Stimulated activated memory B cell treated with anti-CD40 and anti-IgM and Interleukin-4, amounts not matched to agents 10 μg/mL and 1 μg/mL and 100 μg/mL, for 72 hours (primary cell): ENCODE data around the gene FGFBP1.

ENCODE experiments used
- ATAC-seq: fragments of 150-1000 bp; cut with Tn5 transposase; 2 replicates; pipeline ENCODE4 v1.10.0; 2021
- H3K27ac Mint-ChIP-seq: one replicate; pipeline ENCODE4 v1.8.0; 2022; ENCODE audit warnings: mild to moderate bottlenecking, mixed read lengths
- H3K27me3 Mint-ChIP-seq: one replicate; pipeline ENCODE4 v1.8.0; 2022; ENCODE audit warnings: mixed read lengths
- H3K36me3 Mint-ChIP-seq: one replicate; pipeline ENCODE4 v1.8.0; 2022; ENCODE audit warnings: mixed read lengths
- H3K4me1 Mint-ChIP-seq: one replicate; pipeline ENCODE4 v1.8.0; 2022; ENCODE audit warnings: mixed read lengths
- H3K4me3 Mint-ChIP-seq: one replicate; pipeline ENCODE4 v1.8.0; 2022; ENCODE audit warnings: mild to moderate bottlenecking, moderate library complexity, mixed read lengths
- H3K9me3 Mint-ChIP-seq: one replicate; pipeline ENCODE4 v1.8.0; 2022; ENCODE audit warnings: mixed read lengths

FGFBP1 gene

DNA sequence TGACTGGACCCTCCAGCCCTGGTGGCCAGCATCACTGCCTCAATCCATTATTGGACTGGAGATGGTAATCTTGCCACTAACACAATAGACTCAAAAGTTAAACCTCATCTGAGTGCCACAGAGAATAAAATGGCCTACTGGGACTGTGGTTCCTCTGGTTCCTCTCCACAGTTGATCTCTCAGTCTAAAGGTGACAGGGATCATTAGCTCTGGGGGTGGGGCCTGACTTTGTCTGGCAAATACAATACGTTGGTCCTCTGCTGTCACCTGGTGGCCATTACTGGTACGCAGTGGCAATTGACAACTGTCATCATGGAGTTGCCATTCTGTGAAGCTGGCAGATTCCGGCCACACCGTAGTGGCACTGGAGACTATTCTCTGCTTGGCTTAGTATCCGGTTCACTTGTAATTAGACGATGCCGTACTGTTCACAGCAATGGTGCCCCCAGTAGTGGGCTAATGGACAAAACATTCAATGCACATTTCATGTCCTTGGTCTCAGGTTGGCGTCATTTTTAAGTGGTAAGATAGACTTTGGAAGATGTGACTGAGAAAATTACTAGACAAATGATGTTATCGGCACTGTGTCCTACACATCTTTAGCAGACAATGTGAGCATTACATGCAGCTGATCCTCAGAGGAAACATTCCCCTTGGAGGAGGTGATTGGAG, 17.8 kb upstream of the FGFBP1 start:
- H3K27ac Mint-ChIP-seq = no peak overlapping the region
- peaks cover 7% of the 10 kb centered on the region for H3K36me3 Mint-ChIP-seq
- peak; percentile 90 for ATAC-seq
- H3K4me3 Mint-ChIP-seq = no peak overlapping the region
- H3K27me3 Mint-ChIP-seq = peaks cover 12% of the 10 kb centered on the region
- peaks cover 6% of the 10 kb centered on the region for H3K9me3 Mint-ChIP-seq
- H3K4me1 Mint-ChIP-seq = peaks cover 14% of the 10 kb centered on the region

DNA sequence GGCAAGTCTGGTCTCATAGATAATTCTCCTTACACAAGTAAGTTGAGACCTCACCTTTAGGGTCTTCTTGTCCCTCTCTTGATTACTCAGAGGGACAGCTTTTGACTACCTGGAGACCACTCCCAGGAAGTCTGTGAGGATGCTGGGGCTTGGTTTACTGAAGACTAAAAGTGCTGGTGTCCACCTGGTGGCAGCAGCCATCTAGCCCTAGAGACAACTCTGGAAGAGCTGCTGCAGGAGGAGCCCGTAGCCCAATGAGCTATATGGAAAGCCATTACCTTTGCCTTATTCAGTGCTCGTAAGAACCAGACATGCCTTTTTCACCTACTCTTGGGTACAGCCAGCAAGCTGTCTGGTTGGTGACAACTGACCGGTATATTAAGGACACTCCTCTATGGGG, 17.1 kb upstream of the FGFBP1 start:
- H3K27ac Mint-ChIP-seq = no peak overlapping the region
- H3K4me1 Mint-ChIP-seq = peaks cover 14% of the 10 kb centered on the region
- no peak for ATAC-seq

DNA sequence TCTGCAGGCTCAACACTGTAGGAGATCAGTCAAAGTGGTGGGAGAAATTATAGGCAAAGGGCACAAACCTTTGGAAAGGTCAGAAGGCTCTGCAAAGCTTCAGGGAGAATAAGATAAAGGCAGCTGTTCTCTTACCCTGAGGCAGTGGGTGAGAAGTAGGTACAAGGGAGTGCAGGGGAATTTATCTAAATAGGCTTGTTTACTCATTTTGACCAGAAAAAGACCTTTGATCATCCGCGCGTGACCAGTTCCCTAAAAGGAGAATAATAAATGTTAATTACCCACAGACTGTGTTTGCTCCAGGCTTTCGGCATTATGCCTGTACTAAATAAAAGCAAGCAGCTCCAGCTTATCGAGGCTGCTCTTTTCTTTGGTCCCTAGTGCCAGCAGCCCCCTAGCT, 15.1 kb upstream of the FGFBP1 start:
- peaks cover 7% of the 10 kb centered on the region for H3K36me3 Mint-ChIP-seq
- H3K4me1 Mint-ChIP-seq = peaks cover 14% of the 10 kb centered on the region
- H3K4me3 Mint-ChIP-seq = no peak overlapping the region
- no peak for ATAC-seq
- H3K27me3 Mint-ChIP-seq = no peaks in the 10 kb centered on the region
- no peak overlapping the region for H3K27ac Mint-ChIP-seq
- peaks cover 6% of the 10 kb centered on the region for H3K9me3 Mint-ChIP-seq

More for the DNA sequence above, 17.1 kb upstream of the FGFBP1 start:
- Mint-ChIP-seq H3K9me3 (peaks cover 6% of the 10 kb centered on the region), H3K36me3 (peaks cover 7% of the 10 kb centered on the region), H3K4me3 (no peak overlapping the region), H3K27me3 (peaks cover 8% of the 10 kb centered on the region)

DNA sequence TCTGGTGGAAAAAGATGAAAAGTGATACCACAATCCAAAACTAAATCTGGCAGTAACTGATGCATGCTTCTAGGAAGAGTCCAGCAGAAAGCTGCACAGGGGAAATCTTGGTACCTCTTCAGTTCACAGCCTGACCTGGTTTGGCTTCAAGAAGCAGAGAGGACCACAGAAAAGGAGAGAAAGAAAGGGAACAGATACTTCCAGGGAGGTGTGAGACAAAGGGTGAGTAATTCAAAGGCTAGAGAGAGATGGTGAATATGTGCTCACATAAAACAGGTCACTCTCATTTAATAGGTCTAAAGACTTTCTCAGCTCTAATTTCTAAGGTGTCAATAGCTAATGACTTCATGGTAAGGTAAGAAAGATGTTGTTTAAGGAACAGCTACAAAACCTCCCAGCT, 13.2 kb upstream of the FGFBP1 start:
- Mint-ChIP-seq H3K9me3 (peaks cover 6% of the 10 kb centered on the region), H3K4me3 (no peak overlapping the region), H3K4me1 (peaks cover 14% of the 10 kb centered on the region), H3K27ac (no peak overlapping the region), H3K27me3 (no peaks in the 10 kb centered on the region), H3K36me3 (peaks cover 7% of the 10 kb centered on the region)
- ATAC-seq = peak; percentile 40

DNA sequence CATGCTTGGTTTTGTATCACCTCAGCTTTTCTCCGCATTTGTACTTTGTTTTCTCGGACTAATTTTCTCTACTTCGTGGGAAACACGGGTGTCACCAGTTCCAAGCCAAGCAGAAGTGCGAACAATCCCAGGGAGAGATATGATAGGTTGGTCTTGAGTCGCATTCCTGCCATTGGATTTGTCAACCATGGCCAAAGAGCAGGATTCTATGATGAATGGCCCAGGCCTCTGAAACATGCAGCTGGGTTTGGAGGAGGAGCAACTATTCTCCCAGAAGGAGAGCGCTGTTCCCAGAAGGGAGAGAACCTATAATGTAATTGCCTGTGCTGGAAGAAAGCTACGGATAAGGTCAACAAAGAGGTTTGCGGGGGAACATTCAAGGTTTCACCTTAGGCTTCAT, 10.3 kb upstream of the FGFBP1 start:
- no peaks in the 10 kb centered on the region for H3K9me3 Mint-ChIP-seq
- no peaks in the 10 kb centered on the region for H3K36me3 Mint-ChIP-seq
- H3K27me3 Mint-ChIP-seq = no peaks in the 10 kb centered on the region
- H3K4me1 Mint-ChIP-seq = peaks cover 5% of the 10 kb centered on the region
- H3K27ac Mint-ChIP-seq = no peak overlapping the region
- ATAC-seq = no peak
- no peak overlapping the region for H3K4me3 Mint-ChIP-seq

DNA sequence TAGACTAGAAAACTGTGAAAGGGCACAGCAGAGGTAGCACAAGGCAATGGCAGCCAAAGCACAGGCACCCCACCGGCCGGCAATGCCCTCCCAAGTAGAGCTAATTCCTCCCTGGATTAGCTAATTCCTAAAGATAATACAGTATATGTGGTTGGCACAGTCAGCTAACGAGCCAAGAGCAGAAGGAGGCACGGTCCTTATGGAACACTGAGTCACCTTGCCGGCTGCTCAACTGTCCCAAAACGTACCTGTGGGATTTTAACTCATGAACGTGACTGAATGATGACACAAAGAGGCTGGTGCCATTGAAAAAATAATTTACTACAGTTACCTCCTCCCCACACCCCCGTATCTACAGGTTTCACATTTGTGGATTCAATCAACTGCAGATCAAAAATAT, 9.1 kb upstream of the FGFBP1 start:
- Mint-ChIP-seq H3K27me3 (no peaks in the 10 kb centered on the region), H3K27ac (no peak overlapping the region), H3K9me3 (no peaks in the 10 kb centered on the region), H3K4me3 (no peak overlapping the region), H3K4me1 (peaks cover 5% of the 10 kb centered on the region), H3K36me3 (no peaks in the 10 kb centered on the region)
- no peak for ATAC-seq

DNA sequence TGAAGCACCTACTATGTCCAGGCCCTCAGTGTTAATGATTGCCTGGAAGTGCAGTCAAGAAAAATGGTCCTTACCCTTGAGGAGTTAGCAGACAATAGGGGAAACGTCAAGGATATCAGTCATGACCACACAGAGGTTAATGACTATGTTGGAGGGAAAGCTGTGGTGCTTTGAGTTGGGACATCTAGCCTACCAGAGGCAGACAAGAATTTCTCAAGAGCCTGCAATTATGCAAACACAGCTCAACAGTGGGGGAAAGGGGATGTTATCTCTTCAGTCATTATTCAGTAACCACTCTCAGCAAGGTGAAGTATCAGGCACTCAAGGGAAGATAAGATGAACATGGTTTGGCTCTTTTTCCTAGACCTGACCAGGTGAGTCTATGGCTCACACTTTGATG, 7.0 kb upstream of the FGFBP1 start:
- no peak for ATAC-seq
- Mint-ChIP-seq H3K9me3 (no peaks in the 10 kb centered on the region), H3K4me1 (no peaks in the 10 kb centered on the region), H3K27me3 (peaks cover 6% of the 10 kb centered on the region), H3K4me3 (no peak overlapping the region), H3K36me3 (no peaks in the 10 kb centered on the region), H3K27ac (no peak overlapping the region)

DNA sequence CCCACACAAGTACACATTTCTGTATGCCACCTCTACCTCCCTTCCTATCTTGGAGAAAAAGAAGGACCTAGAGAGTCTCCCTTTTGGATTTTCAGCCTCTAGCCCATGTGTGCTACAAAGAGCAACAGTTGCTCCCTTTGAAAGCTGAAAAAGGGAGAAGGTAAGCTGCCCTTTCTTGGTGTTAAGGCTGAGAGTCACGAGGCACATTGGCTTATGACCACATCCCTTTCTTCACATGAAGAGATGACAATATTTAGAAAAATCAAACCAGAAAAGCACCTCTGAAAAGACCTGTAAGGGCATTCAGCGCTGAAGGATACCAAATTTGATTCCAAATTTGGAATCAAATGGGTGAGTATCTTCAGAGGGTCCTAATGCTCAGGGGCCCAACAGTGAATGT, 6.4 kb upstream of the FGFBP1 start:
- Mint-ChIP-seq H3K9me3 (no peaks in the 10 kb centered on the region), H3K36me3 (no peaks in the 10 kb centered on the region), H3K4me3 (no peak overlapping the region), H3K27me3 (peaks cover 12% of the 10 kb centered on the region), H3K27ac (no peak overlapping the region), H3K4me1 (no peaks in the 10 kb centered on the region)
- ATAC-seq = no peak

DNA sequence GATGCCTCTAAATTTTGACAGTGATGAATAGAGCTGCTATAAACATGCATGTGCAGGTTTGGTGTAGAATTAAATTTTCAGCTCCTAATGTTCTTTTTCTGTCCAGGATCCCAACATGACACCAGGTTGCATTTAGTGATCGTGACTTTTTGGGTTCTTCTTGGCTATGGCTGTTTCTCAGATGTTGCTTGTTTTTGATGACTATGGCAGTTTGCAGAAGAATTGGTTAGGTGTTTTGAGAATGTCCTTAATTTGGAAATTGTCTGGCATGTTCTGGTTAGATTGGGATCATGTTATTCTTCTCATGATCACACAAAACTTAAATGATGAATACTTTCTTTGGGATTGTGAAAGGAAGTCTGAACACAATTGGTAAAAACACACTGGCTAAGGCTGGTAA, 3.7 kb upstream of the FGFBP1 start:
- Mint-ChIP-seq H3K4me3 (no peak overlapping the region), H3K9me3 (no peaks in the 10 kb centered on the region), H3K27ac (no peak overlapping the region), H3K36me3 (no peaks in the 10 kb centered on the region), H3K27me3 (peaks cover 23% of the 10 kb centered on the region), H3K4me1 (no peaks in the 10 kb centered on the region)
- ATAC-seq = no peak

DNA sequence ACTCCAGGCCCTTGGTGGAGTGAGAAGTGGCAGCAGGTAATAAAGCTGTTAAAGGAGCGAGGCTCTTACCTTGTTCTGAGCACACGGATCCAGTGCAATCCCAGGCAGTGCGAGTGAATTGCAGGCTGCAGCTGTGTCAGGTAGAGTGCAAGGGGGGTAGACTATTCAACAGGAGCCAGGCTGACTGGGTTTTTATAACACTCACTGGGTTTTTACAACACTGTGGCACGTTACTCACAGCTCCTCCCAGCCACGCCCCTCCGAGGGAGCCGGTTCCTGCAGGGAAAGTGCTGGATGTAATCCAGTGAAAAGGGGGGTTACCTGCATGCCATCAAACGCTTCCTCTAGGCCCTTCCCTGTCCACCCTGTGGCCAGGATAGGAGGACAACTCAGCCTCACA, 358 bp downstream of the FGFBP1 start:
- no peak overlapping the region for H3K27ac Mint-ChIP-seq
- H3K9me3 Mint-ChIP-seq = no peaks in the 10 kb centered on the region
- no peaks in the 10 kb centered on the region for H3K4me1 Mint-ChIP-seq
- no peak overlapping the region for H3K4me3 Mint-ChIP-seq
- ATAC-seq = no peak
- H3K27me3 Mint-ChIP-seq = peaks cover 34% of the 10 kb centered on the region
- no peaks in the 10 kb centered on the region for H3K36me3 Mint-ChIP-seq

DNA sequence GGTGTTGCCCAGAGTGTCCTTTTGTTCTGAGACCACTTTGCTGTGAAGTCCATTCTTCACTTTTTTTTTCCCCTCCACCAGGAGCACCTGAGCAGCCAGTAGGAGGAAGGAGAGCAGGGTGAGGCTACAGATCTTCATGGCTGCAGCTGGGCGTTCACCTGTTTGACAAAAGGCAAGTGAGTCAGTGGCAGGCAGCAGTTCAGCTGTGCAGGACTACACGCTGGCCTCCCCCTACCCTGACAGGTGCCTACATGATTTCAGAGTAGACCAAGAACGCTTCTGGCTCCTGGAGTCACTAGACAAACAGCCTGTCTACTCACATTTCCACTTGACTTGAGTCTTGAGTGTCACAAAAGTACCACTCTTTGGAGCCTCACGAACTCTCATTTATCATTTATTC, 2.0 kb downstream of the FGFBP1 start:
- H3K4me3 Mint-ChIP-seq = no peak overlapping the region
- H3K27ac Mint-ChIP-seq = no peak overlapping the region
- H3K27me3 Mint-ChIP-seq = peaks cover 45% of the 10 kb centered on the region
- H3K36me3 Mint-ChIP-seq = no peaks in the 10 kb centered on the region
- no peaks in the 10 kb centered on the region for H3K9me3 Mint-ChIP-seq
- no peak for ATAC-seq
- peaks cover 15% of the 10 kb centered on the region for H3K4me1 Mint-ChIP-seq

DNA sequence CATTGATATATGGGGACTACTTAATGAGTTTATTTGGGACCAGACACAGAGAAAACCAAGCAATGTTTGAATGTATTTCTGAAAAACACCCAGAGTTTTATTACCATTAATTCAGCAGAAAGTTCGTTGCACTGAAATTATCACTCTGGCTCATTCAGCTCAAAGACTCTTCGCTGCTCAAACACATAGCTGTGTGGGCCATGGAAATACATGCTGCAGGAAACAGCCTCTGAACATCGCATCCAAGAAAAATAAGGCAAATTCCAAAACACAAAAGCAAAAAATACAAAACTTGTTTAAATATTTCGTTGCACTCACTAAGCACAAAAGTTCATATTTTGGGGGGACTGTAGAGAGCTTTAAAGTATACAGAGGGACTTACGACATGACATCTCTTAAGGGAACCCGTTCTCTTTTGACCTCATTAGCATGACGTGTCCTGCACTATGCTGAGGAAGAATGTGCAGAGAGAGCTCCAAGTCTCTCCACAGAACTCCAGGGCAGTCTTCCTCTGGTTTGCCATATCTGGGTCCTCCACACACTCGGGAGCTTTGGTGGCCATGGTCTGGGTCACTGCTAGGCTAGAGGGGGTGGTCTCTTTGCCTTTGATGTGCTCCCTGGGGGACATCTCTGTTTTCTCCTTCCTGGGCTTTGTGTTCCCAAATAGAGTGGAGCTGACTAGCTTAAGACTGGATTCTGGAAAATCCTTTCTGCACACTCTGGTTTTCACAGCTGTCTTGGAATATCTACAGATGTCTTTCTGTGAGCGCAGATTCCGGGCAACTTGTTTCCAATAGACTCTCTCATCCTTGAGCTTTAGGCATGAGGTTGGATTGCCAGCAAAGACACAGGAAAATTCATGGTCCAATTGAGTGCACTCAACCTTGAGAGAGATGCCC, 2.8 kb downstream of the FGFBP1 start:
- H3K27ac Mint-ChIP-seq = no peak overlapping the region
- ATAC-seq = no peak
- no peaks in the 10 kb centered on the region for H3K9me3 Mint-ChIP-seq
- peaks cover 49% of the 10 kb centered on the region for H3K27me3 Mint-ChIP-seq
- H3K4me1 Mint-ChIP-seq = peaks cover 19% of the 10 kb centered on the region
- H3K36me3 Mint-ChIP-seq = no peaks in the 10 kb centered on the region
- no peak overlapping the region for H3K4me3 Mint-ChIP-seq

DNA sequence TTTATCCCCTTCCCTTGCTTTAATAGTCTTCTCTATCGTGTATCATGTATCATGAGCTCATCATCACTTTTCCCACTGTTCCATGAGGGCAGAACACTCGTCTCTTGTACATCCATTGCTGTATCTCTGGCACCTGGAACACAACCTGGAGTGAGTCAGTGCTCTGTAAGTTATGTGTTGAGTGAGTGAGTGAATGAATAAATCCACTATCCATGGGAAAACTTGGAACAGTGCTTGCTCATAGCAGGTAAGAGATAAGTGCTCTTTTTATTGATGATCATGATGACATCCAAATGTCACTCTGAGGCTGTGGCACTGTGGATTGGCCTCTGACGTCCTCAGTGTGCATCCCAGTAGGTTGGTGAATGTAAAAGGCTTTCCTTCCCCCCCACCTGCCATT, 4.3 kb downstream of the FGFBP1 start:
- Mint-ChIP-seq H3K36me3 (no peaks in the 10 kb centered on the region), H3K9me3 (no peaks in the 10 kb centered on the region), H3K4me1 (peaks cover 26% of the 10 kb centered on the region)

DNA sequence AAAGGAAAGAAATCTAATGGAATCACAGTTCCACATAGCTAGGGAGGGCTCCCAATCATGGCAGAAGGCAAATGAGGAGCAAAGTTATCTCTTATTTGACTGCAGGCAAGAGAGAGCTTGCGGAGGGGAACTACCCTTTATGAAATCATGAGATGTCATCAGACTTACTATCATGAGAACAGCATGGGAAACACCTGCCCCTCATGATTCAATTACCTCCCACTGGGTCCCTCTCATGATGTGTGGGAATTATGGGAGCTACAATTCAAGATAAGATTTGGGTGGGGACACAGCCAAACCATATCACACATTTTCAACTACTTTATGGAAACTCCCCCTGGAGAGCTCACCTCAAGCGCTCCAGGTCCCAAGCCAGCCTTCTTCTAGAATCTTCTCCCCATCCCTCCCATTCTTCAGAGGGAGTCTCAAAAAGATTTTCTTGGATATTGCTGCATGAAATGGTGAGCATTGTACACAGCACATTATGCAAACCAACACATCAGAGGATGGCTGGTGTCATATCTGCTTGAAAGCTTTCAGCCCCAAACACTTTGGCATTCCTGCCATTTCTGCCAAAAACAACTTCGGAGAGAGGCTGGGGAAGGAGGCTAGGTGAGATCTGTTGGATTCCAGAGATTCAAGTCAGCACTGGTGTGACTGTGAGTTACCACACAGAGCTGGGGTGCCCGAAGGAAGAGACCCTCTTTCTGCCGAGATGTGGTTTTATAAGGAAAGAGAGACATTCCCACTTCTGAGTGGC, 6.9 kb downstream of the FGFBP1 start:
- peaks cover 44% of the 10 kb centered on the region for H3K27me3 Mint-ChIP-seq
- H3K36me3 Mint-ChIP-seq = no peaks in the 10 kb centered on the region
- H3K4me3 Mint-ChIP-seq = no peak overlapping the region
- peaks cover 26% of the 10 kb centered on the region for H3K4me1 Mint-ChIP-seq
- ATAC-seq = no peak
- no peak overlapping the region for H3K27ac Mint-ChIP-seq
- no peaks in the 10 kb centered on the region for H3K9me3 Mint-ChIP-seq

More for the DNA sequence above, 4.3 kb downstream of the FGFBP1 start:
- H3K27ac Mint-ChIP-seq = no peak overlapping the region
- peaks cover 46% of the 10 kb centered on the region for H3K27me3 Mint-ChIP-seq
- ATAC-seq = no peak
- H3K4me3 Mint-ChIP-seq = no peak overlapping the region

DNA sequence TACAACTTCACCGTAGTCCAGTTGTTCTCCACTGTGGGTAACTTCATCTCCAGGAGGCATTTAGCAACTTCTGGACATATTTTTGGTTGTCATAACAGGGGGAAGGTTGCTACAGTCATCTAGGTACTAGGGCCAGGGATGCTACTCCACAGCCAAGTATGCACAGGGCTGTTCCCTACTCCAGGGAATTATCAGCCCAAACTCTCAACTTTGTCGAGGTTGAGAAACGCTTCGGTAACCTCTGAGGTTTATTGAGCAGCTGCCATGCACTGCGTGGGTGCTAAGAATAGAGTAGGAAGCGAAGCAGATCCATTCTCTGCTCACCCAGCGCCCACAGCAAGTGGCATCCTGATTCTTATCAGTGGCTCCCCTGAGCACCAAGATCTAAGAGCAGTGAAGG, 8.2 kb downstream of the FGFBP1 start:
- no peak for ATAC-seq
- peaks cover 26% of the 10 kb centered on the region for H3K4me1 Mint-ChIP-seq
- H3K27me3 Mint-ChIP-seq = peaks cover 44% of the 10 kb centered on the region
- H3K4me3 Mint-ChIP-seq = no peak overlapping the region
- H3K9me3 Mint-ChIP-seq = no peaks in the 10 kb centered on the region
- H3K36me3 Mint-ChIP-seq = no peaks in the 10 kb centered on the region
- H3K27ac Mint-ChIP-seq = no peak overlapping the region
